ENCODE data around the gene ADGRF5.

Gene ADGRF5

DNA sequence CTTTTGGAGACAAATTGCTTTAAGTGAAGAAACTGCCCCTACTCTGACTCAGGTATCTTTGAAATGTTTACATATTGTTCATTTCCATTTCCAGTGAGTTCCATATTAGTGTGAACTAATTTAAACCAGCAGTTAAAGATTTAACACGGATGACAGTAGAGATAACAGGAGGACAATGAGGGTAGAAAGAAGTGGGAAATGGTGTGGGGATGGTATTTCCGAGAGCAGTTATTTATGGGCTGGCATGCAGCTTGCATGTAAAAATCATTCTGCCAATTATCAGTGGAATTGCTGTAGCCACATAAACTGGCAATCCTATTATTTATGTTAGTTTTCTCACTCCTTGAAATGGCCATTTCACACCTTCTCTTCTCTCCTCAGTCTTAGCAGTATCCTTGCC, 8.6 kb upstream of the ADGRF5 start:
- DNase-seq (ENCODE audit: low spot score) = no peak

DNA sequence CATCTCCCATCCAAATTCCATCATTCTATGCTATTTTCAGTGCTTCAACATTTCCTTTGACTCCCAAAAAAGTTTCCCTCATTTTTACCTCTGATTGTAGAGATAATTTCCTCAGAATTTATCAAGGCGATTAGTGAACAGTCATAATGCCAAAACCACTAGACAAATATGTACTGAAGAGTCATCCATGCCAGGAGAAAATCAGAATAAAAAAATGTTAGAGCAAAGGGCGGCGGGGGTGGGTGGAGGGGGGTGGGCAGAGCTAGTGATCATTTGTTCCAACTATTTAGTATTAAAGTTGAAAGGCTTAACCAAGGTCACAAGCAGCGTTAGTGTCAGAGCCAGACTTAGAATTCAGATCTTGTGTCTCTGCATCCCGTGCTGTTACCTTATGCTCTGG, 5.3 kb upstream of the ADGRF5 start:
- no peak for DNase-seq (ENCODE audit: low spot score)

DNA sequence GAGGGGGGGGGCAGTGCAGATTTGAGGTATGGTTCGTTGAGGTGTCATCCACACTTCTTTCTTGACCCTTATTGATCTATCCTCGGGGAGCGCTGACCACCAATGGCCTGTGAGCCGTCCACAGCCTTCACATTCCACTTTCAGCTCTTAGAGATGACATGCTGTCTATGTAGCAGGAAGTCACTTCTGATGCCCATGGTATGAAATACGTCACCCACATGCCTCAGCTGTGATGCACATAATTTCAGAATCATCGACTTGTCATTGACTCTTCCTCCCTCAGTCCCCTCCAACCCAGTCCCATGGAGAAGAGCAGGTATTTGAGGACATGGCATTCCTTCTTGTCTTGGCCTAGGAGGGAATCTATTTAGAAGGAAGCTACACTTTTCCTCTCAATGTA, 4.7 kb upstream of the ADGRF5 start:
- no peak for DNase-seq (ENCODE audit: low spot score)

DNA sequence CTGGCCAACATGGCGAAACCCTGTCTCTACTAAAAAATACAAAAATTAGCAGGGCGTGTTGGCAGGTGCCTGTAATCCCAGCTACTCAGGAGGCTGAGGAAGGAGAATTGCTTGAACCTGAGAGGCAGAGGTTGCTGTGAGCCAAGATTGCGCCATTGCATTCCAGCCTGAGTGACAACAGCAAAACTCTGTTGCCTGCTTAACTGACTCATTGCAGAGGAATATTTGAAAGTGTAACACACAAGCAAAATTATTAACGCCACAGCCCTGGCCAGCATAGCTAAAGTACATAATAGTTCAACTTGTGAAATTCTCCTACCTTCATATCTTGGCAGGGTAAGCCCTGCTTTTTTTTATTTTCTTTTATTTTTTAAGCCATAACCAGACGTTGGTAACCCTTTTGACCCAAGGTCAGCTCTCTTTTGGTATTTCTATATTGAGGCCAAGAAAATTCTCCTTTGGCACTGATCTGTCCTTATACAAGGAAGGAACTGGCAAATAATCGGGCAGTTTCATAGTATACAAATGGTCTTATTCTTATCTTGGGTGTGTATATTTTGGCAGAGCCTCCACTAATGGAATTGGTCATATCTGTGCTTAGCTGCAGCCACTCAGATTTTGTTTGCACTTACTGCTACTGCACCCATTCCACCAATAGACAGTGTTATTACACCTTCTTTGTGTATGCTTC, 4.0 kb upstream of the ADGRF5 start:
- DNase-seq (ENCODE audit: low spot score) = no peak

DNA sequence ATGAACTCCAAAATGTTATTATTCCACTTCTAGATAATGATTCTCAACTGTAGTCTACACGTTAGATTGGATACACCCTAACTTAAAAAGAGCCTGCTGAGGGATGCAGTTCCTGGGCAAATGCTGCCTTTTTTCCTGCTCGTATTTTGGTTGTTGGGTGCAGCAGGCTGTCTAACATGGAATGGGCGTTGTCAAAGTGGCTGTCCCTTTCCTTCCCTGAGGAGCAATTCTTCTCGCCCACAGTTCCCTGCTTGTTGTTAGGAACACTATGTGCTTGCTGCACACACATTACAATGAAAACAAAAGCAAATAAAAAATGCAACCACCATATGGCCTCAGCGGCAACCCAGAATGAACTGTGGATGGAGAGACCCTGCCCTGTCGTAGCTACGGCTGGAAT, 1.7 kb upstream of the ADGRF5 start:
- DNase-seq (ENCODE audit: low spot score) = no peak

DNA sequence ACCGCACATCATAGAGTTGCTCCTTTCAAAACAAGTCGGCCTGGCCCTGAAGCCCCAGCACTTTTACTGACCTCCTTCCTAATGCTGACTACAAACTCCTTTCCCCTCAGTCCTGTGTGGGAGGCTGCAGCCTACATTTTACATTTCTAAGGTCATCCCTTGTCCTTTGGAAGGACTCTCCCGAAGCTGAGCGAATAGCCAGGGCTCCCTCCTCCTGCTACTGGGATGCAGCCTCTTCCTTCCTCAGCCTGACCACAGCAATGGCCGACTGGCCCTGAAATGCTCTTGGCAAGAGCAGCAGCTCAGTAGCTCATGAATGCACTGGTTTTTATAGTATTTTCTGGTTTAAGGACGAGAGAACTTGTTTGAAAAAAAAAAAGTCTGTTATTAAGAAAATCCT, 679 bp downstream of the ADGRF5 start:
- DNase-seq (ENCODE audit: low spot score) = no peak

DNA sequence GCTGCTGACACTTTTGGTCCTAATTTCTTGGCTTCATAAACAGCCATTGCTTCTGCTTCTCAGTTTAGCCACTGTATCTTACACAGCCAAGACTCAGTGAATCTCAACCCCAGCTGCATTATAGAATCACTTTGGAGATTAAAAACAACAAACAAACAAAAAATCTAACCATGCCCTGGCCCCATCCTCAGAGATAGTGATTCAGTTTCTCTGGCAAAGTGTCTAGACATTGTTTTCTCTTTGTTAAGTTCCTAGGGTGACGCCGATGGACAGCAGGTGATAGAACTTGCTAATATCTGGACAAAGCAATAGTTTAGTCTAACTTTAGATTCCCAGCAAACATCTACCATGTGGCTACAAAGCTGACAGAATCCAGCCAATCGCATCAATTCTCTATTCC, 2.9 kb downstream of the ADGRF5 start:
- DNase-seq (ENCODE audit: low spot score) = no peak

DNA sequence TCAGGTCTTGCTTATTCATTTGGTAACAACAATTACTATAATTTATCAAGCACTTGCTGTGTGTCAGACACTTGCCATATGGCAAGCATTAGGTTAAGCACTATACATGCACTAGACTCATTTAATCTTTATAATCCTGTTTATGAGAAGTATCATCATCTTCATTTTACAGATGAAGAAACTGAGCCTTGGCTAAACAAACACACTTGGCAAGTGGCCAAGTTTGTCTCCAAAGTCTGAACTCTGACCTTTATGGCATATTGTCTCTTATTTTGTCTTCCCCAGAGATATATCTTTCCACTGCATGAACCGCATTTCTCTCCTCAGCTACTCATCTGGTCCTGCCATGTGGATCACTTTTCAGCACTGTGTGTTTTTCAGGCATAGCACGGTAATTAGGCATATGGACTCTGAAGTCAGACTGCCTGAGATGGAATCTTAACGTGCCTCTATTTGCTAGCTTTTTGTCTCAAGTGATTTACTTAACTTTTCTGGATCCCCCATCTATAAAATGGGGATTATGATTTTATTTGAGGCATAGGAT, 4.7 kb downstream of the ADGRF5 start:
- DNase-seq (ENCODE audit: low spot score) = peak; percentile 72

DNA sequence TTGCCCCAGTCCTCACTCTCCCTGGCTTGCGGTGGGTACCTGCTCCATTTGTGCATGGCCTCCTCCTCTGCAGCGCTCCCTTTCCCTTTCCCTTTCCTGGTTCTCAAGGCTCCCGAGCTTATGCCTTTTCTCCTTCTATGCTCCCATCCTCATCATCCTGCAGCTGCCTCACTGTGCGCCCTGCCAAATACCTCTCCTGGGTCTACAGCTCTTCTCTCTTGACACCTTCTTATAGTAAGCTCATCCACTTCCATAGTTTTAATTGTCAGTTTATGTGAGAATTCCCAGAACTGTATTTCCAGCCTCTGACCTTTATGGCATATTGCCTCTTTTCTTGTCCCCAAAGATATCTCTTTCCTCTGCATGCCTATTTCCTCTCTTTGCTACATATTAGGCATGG, 5.9 kb downstream of the ADGRF5 start:
- DNase-seq (ENCODE audit: low spot score) = no peak

DNA sequence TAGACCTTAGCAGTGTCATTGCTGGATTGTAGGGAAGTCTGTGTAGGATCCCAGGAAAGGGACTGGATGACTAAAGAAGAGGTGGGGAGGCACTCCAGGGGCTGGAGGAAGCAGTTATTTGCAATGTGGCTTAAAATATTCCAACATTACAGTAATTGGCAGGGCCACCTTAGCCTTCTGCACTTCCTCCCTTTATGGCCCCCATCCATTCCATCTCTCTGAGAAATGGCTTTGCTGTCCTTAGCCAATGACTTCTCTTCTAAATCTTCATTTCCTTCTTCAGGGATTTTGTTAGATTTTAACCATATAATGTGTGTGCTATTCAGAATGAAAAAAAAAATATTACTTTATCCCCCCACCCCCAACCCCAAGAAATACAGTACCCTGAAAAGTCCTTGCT, 6.4 kb downstream of the ADGRF5 start:
- DNase-seq (ENCODE audit: low spot score) = no peak

DNA sequence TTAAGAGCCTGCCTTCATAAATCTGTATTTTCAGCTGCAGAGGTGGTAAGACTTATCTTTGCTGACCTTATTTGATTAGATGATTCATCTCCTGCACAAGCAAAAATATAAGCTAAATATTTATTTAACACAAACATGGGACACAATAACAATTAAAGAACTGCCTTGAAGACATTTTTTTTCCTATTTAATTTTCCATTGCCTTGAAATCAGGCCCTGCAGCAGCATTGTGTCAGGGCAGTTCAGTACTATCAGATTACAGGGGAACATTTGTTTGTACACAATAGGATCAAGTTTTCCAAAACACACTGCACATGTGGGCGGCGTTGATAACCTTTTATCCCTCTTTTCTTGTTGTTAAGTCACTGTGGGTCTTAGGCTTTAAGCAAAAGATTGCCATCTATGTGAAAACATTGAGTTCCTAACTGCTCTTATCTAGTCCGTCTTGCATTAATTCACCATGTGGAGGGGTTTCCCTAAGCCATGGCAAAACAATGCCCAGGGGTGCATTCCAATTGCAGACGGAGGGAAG, 7.4 kb downstream of the ADGRF5 start:
- DNase-seq (ENCODE audit: low spot score) = no peak

DNA sequence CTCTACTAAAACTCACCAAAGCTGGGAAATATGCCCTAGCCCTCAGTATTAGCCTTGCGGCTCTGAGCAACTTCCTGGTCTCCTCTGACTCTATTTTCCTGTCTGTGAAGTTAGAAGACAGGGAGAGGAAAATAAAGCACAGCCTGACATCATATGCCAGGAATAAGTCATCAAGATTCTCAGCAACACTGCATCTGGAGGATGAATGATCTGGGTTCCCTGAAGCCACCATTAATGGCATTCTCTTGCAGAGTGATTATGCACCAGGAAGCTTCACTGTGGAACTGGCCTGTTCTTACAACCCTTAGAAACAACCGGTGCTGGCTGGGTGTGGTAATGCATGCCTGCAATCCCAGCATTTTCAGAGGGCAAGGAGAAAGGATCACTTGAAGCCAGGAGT, 12.4 kb downstream of the ADGRF5 start:
- DNase-seq (ENCODE audit: low spot score) = no peak

DNA sequence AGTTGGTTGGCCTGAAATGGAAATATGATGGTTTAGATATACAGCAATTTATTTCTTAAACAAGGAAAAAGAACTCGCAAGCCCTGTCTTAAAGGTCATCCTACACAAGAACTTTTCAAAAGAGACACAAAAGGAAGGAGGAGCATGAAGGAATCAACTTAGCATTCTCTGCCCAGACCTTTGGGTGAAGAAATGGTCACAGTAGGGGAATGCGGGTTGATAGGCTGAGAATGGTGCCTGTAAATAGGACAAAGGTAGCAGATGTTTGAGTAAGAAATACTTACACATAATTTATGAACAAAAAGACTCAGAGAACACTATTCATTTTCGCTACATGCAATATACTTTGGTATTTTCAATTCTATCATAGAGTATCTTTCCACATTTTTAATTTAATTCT, 15.0 kb downstream of the ADGRF5 start:
- no peak for DNase-seq (ENCODE audit: low spot score)

DNA sequence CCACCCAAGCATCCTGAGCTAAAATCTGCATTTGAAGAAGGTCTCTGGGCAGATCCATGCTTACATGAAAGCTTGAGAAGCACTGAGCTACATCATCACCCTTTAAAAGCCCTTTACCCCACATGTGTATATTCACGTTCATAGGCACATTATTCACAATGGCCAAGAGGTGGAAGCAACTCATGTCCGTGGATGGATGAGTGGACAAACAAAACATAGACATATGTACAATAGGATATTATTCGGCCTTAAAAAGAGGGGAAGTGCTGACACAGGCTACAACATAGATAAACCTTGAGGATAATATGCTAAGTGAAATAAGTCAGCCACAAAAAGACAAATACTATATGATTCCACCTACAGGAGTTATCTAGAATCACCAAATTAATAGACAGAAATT, 17.6 kb downstream of the ADGRF5 start:
- DNase-seq (ENCODE audit: low spot score) = no peak

DNA sequence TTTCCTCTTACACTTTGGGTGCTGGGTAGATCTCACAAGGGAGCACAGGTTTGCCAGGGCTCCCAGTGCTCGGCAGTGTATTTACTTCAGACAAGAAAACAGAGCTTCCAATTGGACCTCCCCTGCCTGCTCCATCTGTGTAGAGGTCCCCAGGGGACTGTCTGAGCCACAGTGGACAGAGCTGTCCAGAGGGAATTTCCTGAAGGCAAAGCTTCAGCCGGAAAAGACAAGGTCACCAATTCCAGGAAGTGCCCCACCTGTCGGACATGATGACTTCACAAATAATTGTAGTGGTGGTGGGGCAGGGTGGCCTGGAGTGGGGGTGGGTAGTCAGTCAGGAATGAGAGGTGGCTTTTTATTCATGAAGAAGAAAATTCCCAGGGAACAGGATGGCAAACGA, 18.6 kb downstream of the ADGRF5 start:
- DNase-seq (ENCODE audit: low spot score) = no peak

DNA sequence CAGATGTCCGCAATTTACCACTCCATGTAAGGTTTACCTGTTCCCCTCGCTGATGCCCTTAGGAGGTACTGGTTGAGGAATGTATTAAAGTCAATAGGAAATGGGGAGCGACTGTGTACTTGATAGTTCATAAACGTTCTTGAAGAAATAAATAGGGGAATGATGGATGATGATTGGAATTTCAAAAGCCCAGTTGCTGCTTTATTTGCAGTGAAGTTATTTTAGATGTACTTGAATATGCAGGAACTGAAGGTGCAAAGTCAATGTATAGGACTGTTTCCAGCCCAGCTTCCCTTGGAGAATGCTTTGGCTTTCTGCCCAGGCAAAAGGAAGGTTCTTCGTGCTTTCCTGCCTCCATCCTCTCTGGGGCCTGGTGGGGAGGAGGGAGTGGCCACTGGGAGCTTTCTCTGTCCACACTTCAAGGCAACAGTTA, 19.8 kb downstream of the ADGRF5 start:
- DNase-seq (ENCODE audit: low spot score) = no peak

DNA sequence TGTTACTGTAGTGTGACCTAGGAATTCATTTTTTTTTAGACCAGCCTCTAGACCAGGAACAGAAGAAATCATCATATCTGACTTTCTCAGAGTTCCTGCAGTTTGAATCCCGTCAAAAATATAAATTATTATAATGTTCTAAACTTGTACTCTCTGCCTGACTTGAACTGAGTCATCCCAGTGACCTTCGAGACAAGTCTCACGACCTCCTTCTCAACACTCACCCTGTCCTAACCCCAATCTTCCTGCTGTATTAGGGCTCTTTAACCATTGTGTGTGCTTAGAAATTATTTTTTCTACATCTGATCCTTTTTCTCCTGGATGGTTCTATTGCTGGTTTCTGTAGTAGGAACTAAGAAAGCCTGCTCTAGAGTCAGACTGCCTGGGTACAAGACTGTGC, 21.5 kb downstream of the ADGRF5 start:
- DNase-seq (ENCODE audit: low spot score) = no peak

DNA sequence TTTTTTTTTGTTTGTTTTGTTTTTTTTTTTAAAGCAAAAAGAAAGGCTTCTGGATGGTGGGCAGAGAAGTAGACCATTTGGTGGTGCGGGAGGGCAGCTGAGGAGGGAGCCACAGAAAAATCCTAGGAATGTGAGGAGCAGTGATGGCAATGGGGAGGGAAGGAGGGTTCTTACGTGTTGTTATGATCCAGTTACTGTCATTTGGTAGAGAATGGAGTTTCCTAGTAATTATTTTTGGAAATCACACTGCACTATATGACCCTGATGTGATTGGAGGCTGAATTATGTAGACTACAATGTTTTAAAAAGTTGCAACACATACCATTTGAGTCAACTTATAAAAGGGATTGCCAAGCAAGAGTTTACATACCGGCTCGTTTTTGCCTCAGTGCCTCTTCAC, 22.1 kb downstream of the ADGRF5 start:
- DNase-seq (ENCODE audit: low spot score) = no peak

DNA sequence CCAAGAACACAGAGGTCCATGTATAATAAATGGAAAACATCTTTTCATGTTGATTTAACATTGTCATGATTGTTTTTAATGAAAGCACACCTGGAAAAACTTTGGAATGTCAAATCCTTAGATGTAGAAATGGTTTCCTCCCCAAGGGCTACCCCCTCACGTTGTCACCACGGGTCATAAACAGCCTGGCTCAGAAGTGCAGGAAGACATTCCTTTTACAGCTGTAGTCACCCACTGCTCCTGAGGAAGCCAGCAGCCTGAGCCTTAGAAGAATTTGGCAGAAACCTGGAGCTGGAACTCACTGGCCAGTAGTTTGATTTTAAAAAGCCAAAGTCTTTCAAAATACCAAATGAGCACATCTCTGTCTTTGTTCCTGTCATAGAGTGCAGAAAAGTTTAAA, 23.7 kb downstream of the ADGRF5 start:
- DNase-seq (ENCODE audit: low spot score) = no peak

DNA sequence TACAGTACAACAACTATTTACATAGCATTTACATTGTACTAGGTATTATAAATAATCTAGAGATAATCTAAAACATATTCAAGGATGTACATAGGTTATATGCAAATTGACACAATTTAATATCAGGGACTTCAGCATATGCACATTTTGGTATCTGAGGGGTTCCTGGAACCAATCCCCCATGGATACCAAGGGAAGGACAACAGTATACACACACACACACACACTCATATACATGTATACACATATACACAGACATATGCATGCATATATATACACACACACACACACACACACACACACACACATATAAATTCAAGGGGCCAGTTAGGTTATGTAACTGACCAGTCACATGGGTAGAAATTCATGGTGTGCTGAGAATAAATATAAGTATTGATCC, 24.9 kb downstream of the ADGRF5 start:
- no peak for DNase-seq (ENCODE audit: low spot score)

DNA sequence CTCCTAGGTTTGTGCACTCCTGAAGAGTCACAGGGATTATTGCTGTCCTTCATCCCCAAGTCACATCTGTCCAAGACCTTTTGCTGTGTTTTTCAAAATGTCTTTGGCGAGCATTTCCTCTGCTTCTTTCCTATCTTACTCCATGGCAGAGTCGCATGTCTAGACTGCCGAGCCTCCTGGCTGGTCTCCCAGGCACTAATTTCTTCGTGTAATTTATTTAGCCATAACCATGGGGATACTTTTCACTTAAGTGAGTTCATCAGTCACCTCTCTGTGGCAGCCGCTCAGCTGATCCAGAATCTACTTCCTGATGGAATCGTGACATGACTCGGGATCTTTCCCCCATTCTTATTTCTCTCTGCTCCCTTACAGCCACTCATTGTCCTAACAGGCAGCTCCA, 25.8 kb downstream of the ADGRF5 start:
- DNase-seq (ENCODE audit: low spot score) = no peak

DNA sequence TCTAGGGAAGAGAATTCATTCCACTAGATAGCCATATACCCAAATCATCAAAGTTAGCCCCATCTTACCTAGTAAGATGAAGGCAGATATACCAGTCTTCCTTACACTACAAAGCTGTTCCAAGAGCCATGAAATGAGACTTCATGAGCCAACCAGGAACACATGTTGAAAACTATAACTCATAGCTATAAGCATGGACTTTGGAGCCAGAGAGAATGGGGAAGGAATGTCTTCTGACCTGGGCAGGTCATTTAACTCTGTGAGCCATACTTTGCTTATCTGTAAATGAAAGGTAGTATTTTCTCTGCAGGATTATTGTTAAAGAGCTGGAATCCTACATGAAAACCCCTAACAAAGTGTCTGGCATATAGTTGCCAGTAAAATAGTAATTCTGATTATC, 27.3 kb downstream of the ADGRF5 start:
- DNase-seq (ENCODE audit: low spot score) = no peak

DNA sequence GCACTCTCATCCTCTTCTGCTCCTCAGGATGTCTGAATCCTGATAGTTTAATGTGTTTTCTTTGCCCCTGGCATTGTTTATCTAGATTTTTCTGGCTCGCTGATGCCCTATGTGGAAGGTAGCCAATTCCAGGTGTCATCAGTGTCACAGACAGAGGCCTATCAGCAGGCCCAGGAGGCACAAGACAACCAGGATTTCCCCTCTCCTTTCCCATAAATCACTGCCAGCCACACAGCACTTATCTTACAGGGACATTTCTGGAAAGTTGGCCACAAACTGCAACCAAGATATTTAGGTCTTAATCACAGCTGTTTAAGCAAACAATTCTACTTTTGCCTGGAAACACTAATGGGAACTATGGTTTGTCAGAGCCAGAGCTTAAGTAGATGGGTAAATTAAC, 28.1 kb downstream of the ADGRF5 start:
- DNase-seq (ENCODE audit: low spot score) = no peak

DNA sequence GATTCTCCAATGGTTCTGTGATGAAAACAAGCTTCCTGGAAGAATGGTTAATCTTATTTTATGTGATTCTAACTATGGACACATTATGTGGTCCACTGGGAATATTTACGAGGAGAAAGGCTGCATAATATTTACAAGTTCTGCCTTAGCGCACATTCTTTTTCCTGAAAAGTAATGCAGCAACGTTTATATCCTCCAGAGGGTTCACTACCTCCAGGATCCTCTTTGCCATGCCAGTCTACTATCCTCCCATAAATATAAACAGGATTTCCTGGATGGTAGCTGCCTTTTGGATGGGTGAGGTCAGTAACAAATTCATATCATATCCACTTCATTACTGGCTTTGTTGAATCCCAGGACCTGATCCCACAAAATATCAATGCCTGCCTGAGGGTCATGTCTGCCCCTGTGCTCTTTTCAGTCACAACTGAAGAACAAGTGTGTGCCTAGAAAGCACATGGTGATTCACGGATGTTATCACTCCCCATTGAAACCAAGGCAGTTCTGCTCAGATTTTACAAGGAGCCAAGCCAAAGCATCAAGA, 30.4 kb downstream of the ADGRF5 start:
- DNase-seq (ENCODE audit: low spot score) = no peak
